Medulla oblongata (tissue), 1 donor: ENCODE data around the gene ZNF536.

Experiments
- DNase-seq: peaks from one replicate; pipeline ENCODE4 v3.0.0-alpha.2; 2015; ENCODE audit errors: extremely low spot score

Gene ZNF536

GRCh38 chr19:30562981-30563380 lies 190.8 kb downstream of the ZNF536 start:
- no peak for DNase-seq

GRCh38 chr19:30563691-30564090 lies 191.5 kb downstream of the ZNF536 start:
- no peak for DNase-seq

- DNase-seq: peak; percentile 86
Observed at GRCh38 chr19:30564551-30565011, 192.4 kb downstream of the ZNF536 start.

- no peak for DNase-seq
Observed at GRCh38 chr19:30565636-30566035, 193.5 kb downstream of the ZNF536 start.

- DNase-seq: no peak
Observed at GRCh38 chr19:30566681-30567420, 194.7 kb downstream of the ZNF536 start.

GRCh38 chr19:30567536-30568232 lies 195.5 kb downstream of the ZNF536 start:
- DNase-seq: no peak

GRCh38 chr19:30570194-30570593 lies 198.0 kb downstream of the ZNF536 start:
- DNase-seq: no peak

GRCh38 chr19:30577551-30578105 lies 205.4 kb downstream of the ZNF536 start:
- peak; percentile 30 for DNase-seq

- DNase-seq: no peak
Observed at GRCh38 chr19:30579419-30579818, 207.2 kb downstream of the ZNF536 start.

- DNase-seq: no peak
Observed at GRCh38 chr19:30580673-30581072, 208.5 kb downstream of the ZNF536 start.

GRCh38 chr19:30584090-30584489 lies 211.9 kb downstream of the ZNF536 start:
- DNase-seq: no peak

GRCh38 chr19:30587869-30588268 lies 215.7 kb downstream of the ZNF536 start:
- DNase-seq: peak; percentile 44

GRCh38 chr19:30590596-30591229 lies 218.5 kb downstream of the ZNF536 start:
- DNase-seq: peak; percentile 39

- DNase-seq: peak; percentile 21
Observed at GRCh38 chr19:30593356-30593755, 221.2 kb downstream of the ZNF536 start.

- DNase-seq: no peak
Observed at GRCh38 chr19:30593975-30594745, 222.0 kb downstream of the ZNF536 start.

GRCh38 chr19:30596268-30596667 lies 224.1 kb downstream of the ZNF536 start:
- DNase-seq: no peak

- DNase-seq: no peak
Observed at GRCh38 chr19:30596813-30597399, 224.7 kb downstream of the ZNF536 start.

- no peak for DNase-seq
Observed at GRCh38 chr19:30598688-30599087, 226.5 kb downstream of the ZNF536 start.

GRCh38 chr19:30602661-30603350 lies 230.6 kb downstream of the ZNF536 start:
- DNase-seq: no peak

GRCh38 chr19:30604657-30605056 lies 232.5 kb downstream of the ZNF536 start:
- DNase-seq: no peak

- no peak for DNase-seq
Observed at GRCh38 chr19:30605333-30605732, 233.1 kb downstream of the ZNF536 start.
